Endothelial cell of umbilical vein (primary cell): Measurements from ENCODE around the gene GANAB. TPM values are rescaled to one million over a fixed set of nuclear protein-coding genes. Genes with fewer than 3 reads are reported as not detected.

Experiments
- BruUV-seq: library from RNA; stranded (reverse); fragments of 400-500 nt; replicated peaks from 2 replicates; lab custom pipeline; 2021; lab: Mats Ljungman, UMichigan
- CTCF ChIA-PET: fragments of 300-600, 350-600 bp; sonication (Branson Sonifier 250); formaldehyde crosslinking; loops from one replicate; lab custom pipeline; 2021; ENCODE audit warnings: antibody characterized with exemption, inconsistent platforms; lab: Charles Lee
- POLR2A ChIA-PET: fragments of 300-600, 350-600 bp; sonication (Branson Sonifier 250); formaldehyde crosslinking; loops from one replicate; lab custom pipeline; 2021; ENCODE audit warnings: antibody characterized with exemption, inconsistent platforms; lab: Charles Lee
- DNase-seq: peaks from one replicate; pipeline ENCODE4 v3.0.0-alpha.2; 2011; ENCODE audit warnings: low read depth, low spot score
- FAIRE-seq: peaks from 2 replicates; lab custom pipeline; 2011; peaks lifted over from hg19 to GRCh38; lab: Jason Lieb, UNC
- H2AFZ ChIP-seq: 2 replicates; pipeline ENCODE4 v1.6.0; 2012; ENCODE audit warnings: low read depth, low read length, control low read depth, inconsistent platforms
- H3K27ac ChIP-seq: 2 replicates; pipeline ENCODE4 v1.5.1; 2011; ENCODE audit warnings: low read depth, mild to moderate bottlenecking, control low read depth, low read length, moderate library complexity; ENCODE audit not compliant: insufficient read depth
- H3K27me3 ChIP-seq, 2 experiments: 2 replicates each; pipeline versions ENCODE4 v1.6.0 to v1.6.1; 2011; ENCODE audit warnings: low read length in 2 of 2, mixed read lengths in 1 of 2; ENCODE audit not compliant: control insufficient read depth in 2 of 2, insufficient read depth in 2 of 2
- H3K36me3 ChIP-seq, 2 experiments: 2 replicates in 1 of 2; 3 replicates in 1 of 2; pipeline ENCODE4 v1.5.1; 2011; ENCODE audit warnings: low read length in 2 of 2, mild to moderate bottlenecking in 1 of 2, moderate library complexity in 1 of 2; ENCODE audit not compliant: control insufficient read depth in 2 of 2, insufficient read depth in 2 of 2; ENCODE audit errors: extremely low read depth in 1 of 2
- H3K4me1 ChIP-seq: 3 replicates; pipeline ENCODE4 v1.5.1; 2011; ENCODE audit warnings: mild to moderate bottlenecking, low read length; ENCODE audit not compliant: control insufficient read depth, insufficient read depth; ENCODE audit errors: extremely low read depth
- H3K4me2 ChIP-seq: 2 replicates; pipeline ENCODE4 v1.6.1; 2011; ENCODE audit warnings: low read length, control low read depth, mixed read lengths; ENCODE audit not compliant: insufficient read depth
- H3K4me3 ChIP-seq, 3 experiments: fragments of 200-600 bp in 1 of 3; sonication (generic), shearing (Covaris generic) in 1 of 3; replicated peaks in 1 of 3; 2 replicates each; pipeline ENCODE4 v1.5.1; 2011 to 2016; ENCODE audit warnings: control low read depth in 3 of 3, low read length in 3 of 3, mild to moderate bottlenecking in 2 of 3, inconsistent platforms in 1 of 3, low read depth in 1 of 3, moderate library complexity in 1 of 3; ENCODE audit not compliant: insufficient read depth in 1 of 3
- H3K79me2 ChIP-seq: 2 replicates; pipeline ENCODE4 v1.6.0; 2012; ENCODE audit warnings: low read length, inconsistent platforms; ENCODE audit not compliant: control insufficient read depth, insufficient read depth
- H3K9ac ChIP-seq: replicated peaks from 2 replicates; pipeline ENCODE3; 2011; ENCODE audit warnings: low read length, control low read depth; ENCODE audit not compliant: insufficient read depth; ENCODE audit errors: extremely low read depth
- H3K9me1 ChIP-seq: replicated peaks from 3 replicates; pipeline ENCODE4 v1.6.0; 2011; ENCODE audit warnings: mild to moderate bottlenecking, low read length; ENCODE audit not compliant: control insufficient read depth, insufficient read depth; ENCODE audit errors: extremely low read depth
- H3K9me3 ChIP-seq: replicated peaks from 2 replicates; pipeline ENCODE4 v1.5.1; 2012; ENCODE audit warnings: low read length, inconsistent platforms; ENCODE audit not compliant: control insufficient read depth, insufficient read depth
- H4K20me1 ChIP-seq: replicated peaks from 2 replicates; pipeline ENCODE3; 2011; ENCODE audit warnings: mild to moderate bottlenecking, low read length; ENCODE audit not compliant: control insufficient read depth, insufficient read depth; ENCODE audit errors: extremely low read depth
- EZH2 ChIP-seq: IDR thresholded peaks from 2 replicates; pipeline ENCODE4 v1.6.1; 2012; ENCODE audit warnings: borderline replicate concordance, low read depth, mild to moderate bottlenecking, moderate library complexity, low read length, inconsistent platforms; ENCODE audit not compliant: severe bottlenecking
- FOS ChIP-seq: IDR thresholded peaks from 2 replicates; pipeline ENCODE4 v1.6.1; 2011; ENCODE audit warnings: mild to moderate bottlenecking, low read length, moderate library complexity, borderline replicate concordance; ENCODE audit not compliant: insufficient read depth
- GATA2 ChIP-seq: IDR thresholded peaks from 2 replicates; pipeline ENCODE4 v1.7.0; 2011; ENCODE audit warnings: low read depth, mild to moderate bottlenecking, moderate library complexity, mixed read lengths, low read length; ENCODE audit not compliant: insufficient read length, insufficient read depth
- JUN ChIP-seq: IDR thresholded peaks from 2 replicates; pipeline ENCODE4 v1.6.1; 2011; ENCODE audit warnings: borderline replicate concordance, low read depth; ENCODE audit not compliant: insufficient read length, insufficient read depth
- MYC ChIP-seq: IDR thresholded peaks from one replicate; pipeline ENCODE4 v1.6.1; 2011; ENCODE audit warnings: mild to moderate bottlenecking, low read depth, low read length
- POLR2A ChIP-seq: IDR thresholded peaks from 2 replicates; pipeline ENCODE4 v1.6.1; 2012; ENCODE audit warnings: low read depth, mild to moderate bottlenecking, control low read depth, low read length
- POLR2AphosphoS5 ChIP-seq: IDR thresholded peaks from 2 replicates; pipeline ENCODE4 v1.6.1; 2012; ENCODE audit warnings: low read depth, mild to moderate bottlenecking, control low read depth, low read length, moderate library complexity; ENCODE audit not compliant: insufficient read depth
- dilution Hi-C: fragments of 300-500 bp; cut with MboI; formaldehyde crosslinking; loops from one replicate; pipeline ENCODE4 v1.15.0; 2019; ENCODE audit warnings: low sequenced_read_pairs; ENCODE audit not compliant: extremely low pct_ligation_motif_present
- intact Hi-C: fragments of 100-400 bp; cut with micrococcal nuclease; formaldehyde crosslinking; loops from one replicate; pipeline ENCODE4 v1.10.0; 2022
- polyA plus RNA-seq, 4 experiments: library from polyadenylated mRNA; depleted of rRNA in 3 of 4; stranded (reverse) in 3 of 4; unstranded in 1 of 4; fragments of >200 nt; gene quantifications; 2 replicates each; pipeline versions ENCODE4 v1.2.1 to v1.2.3, GENCODE V29; 2011 to 2012; ENCODE audit warnings: missing spikeins in 1 of 4
- total RNA-seq: library from RNA; stranded (reverse); gene quantifications from 2 replicates; pipeline ENCODE4 v1.2.3, GENCODE V29; 2021
- TF ChIP-seq, protein P1 (sequence below): IDR thresholded peaks from 2 replicates; pipeline ENCODE4 v1.6.1; 2011; ENCODE audit not compliant: insufficient read depth, insufficient read length
- TF ChIP-seq, protein P2 (sequence below), 2 donors: IDR thresholded peaks; 1 replicate in 1 of 2; 2 replicates in 1 of 2; pipeline ENCODE4 v1.5.1; 2011; ENCODE audit warnings: low read length in 2 of 2, mild to moderate bottlenecking in 2 of 2, moderate library complexity in 2 of 2, control low read depth in 1 of 2, inconsistent platforms in 1 of 2, low read depth in 1 of 2; ENCODE audit not compliant: insufficient read depth in 1 of 2; ENCODE audit errors: extremely low read depth in 1 of 2

GANAB gene
- total and polyA plus RNA-seq, 2 donors (not counting 3 experiments of a cell fraction or from before 2014, with no cell fraction given) = 389 to 455 TPM

DNA sequence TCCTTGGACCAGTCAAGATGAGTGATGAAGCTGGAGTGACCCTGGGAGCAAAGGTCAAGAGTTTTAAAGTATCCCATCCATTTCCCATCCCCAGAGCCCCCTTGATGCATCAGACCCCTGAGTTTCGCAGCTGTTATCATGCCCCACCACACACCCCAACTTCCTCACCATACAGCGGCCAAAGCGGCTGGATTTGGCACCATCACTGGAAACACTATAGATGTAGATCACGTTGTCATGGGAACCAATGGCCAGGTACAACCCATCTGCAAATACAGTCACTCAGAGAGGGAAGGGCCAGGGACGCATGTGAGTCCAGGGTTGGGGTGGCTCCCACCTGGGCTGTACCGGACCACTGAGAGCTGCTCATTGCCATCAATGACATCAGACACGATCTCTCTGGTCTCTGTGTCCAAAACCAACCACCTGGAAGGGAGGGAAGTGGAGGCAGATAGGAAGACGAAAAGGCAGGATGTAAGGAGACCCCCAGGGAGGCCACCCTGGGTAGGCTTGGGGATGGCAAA, 42.6 kb downstream of the GANAB start:
- no peak for DNase-seq
- Histone ChIP-seq H4K20me1 (no peaks in the 10 kb centered on the region), H3K36me3 (peaks cover 0 to 13% of the 10 kb centered on the region in 2 experiments), H3K4me2 (no peak overlapping the region), H3K9ac (no peak overlapping the region), H3K27me3 (no peaks in the 10 kb centered on the region), H2AFZ (no peak overlapping the region), H3K9me3 (no peaks in the 10 kb centered on the region), H3K4me3 (no peak overlapping the region), H3K9me1 (no peaks in the 10 kb centered on the region), H3K27ac (no peak overlapping the region), H3K79me2 (peaks cover 23% of the 10 kb centered on the region), H3K4me1 (peaks cover 17% of the 10 kb centered on the region)
- dilution Hi-C loops = no loop called here
- ChIA-PET CTCF (interaction anchor here (1.5 to 3.8 kb wide), 2 partner anchors 8 to 13 kb away, joined by 4 to 29 read pairs; partner anchors contain the start of genes EML3 and TUT1), POLR2A (no interaction called here)
- no TSS peak for BruUV-seq
- FAIRE-seq = no peak
- intact Hi-C loops = no loop called here
- no peak for TF ChIP-seq POLR2AphosphoS5
- TF ChIP-seq JUN = no peak
- no peak for TF ChIP-seq FOS
- TF ChIP-seq, protein P1, sequence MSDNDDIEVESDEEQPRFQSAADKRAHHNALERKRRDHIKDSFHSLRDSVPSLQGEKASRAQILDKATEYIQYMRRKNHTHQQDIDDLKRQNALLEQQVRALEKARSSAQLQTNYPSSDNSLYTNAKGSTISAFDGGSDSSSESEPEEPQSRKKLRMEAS = no peak
- TF ChIP-seq EZH2 = no peak
- no peak for TF ChIP-seq MYC
- TF ChIP-seq POLR2A = no peak
- TF ChIP-seq, protein P2, sequence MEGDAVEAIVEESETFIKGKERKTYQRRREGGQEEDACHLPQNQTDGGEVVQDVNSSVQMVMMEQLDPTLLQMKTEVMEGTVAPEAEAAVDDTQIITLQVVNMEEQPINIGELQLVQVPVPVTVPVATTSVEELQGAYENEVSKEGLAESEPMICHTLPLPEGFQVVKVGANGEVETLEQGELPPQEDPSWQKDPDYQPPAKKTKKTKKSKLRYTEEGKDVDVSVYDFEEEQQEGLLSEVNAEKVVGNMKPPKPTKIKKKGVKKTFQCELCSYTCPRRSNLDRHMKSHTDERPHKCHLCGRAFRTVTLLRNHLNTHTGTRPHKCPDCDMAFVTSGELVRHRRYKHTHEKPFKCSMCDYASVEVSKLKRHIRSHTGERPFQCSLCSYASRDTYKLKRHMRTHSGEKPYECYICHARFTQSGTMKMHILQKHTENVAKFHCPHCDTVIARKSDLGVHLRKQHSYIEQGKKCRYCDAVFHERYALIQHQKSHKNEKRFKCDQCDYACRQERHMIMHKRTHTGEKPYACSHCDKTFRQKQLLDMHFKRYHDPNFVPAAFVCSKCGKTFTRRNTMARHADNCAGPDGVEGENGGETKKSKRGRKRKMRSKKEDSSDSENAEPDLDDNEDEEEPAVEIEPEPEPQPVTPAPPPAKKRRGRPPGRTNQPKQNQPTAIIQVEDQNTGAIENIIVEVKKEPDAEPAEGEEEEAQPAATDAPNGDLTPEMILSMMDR (IDR thresholded peaks at IDR 0.05; ENCODE audit: extremely low read depth in 1 of 2, insufficient read depth in 1 of 2, low read depth in 1 of 2, low read length in 2 of 2) = no peak
- TF ChIP-seq GATA2 = no peak
